SK-N-SH (cell line): Measurements from ENCODE around the gene PAM16. TPM values are rescaled to one million over a fixed set of nuclear protein-coding genes. Genes with fewer than 3 reads are reported as not detected.
A peak's percentile ranks its signal among the peaks of the same experiment; 100 is the strongest.

Source experiments
- CTCF ChIA-PET: fragments of 300-600, 350-600 bp; formaldehyde crosslinking; extraction: SDS; loops from one replicate; lab custom pipeline; 2021; lab: Yijun Ruan, JAX
- POLR2A ChIA-PET: fragments of 350-600 bp; sonication (Branson Sonifier 250); formaldehyde crosslinking; extraction: SDS; loops from one replicate; lab custom pipeline; 2020; ENCODE audit warnings: antibody characterized with exemption, inconsistent platforms; lab: Yijun Ruan, JAX
- DNase-seq: peaks from one replicate; pipeline ENCODE4 v3.0.0; 2012
- H2AFZ ChIP-seq: fragments of 200-600 bp; sonication (generic); 2 replicates; pipeline ENCODE4 v1.8.1; 2016; ENCODE audit warnings: antibody characterized with exemption, mild to moderate bottlenecking, low read depth
- H3F3A ChIP-seq: fragments of 200-600 bp; sonication (generic); replicated peaks from 2 replicates; pipeline ENCODE3; 2016; ENCODE audit warnings: antibody characterized with exemption, mild to moderate bottlenecking; ENCODE audit not compliant: insufficient read depth
- H3K27ac ChIP-seq, 2 experiments: fragments of 200-500 bp in 1 of 2; fragments of 200-600 bp in 1 of 2; sonication (Bioruptor generic) in 1 of 2; sonication (generic), shearing (Covaris generic) in 1 of 2; 2 replicates each; pipeline versions ENCODE4 v1.5.1 to v1.6.1; 2014 to 2016; ENCODE audit warnings: low read depth in 2 of 2, inconsistent platforms in 1 of 2, low read length in 1 of 2, mild to moderate bottlenecking in 1 of 2, mixed read lengths in 1 of 2
- H3K27me3 ChIP-seq: fragments of 200-600 bp; sonication (generic), shearing (Covaris generic); 2 replicates; pipeline ENCODE4 v1.6.1; 2016; ENCODE audit warnings: mixed run types; ENCODE audit not compliant: insufficient read depth
- H3K36me3 ChIP-seq, 2 experiments: fragments of 200-500 bp in 1 of 2; fragments of 200-600 bp in 1 of 2; sonication (Bioruptor generic) in 1 of 2; sonication (generic) in 1 of 2; replicated peaks in 1 of 2; 2 replicates each; pipeline versions ENCODE3 to v1.5.1; 2014 to 2016; ENCODE audit warnings: low read length in 1 of 2, mild to moderate bottlenecking in 1 of 2; ENCODE audit not compliant: insufficient read depth in 2 of 2, control insufficient read depth in 1 of 2
- H3K4me1 ChIP-seq, 2 experiments: fragments of 200-500 bp in 1 of 2; fragments of 200-600 bp in 1 of 2; sonication (Bioruptor generic) in 1 of 2; sonication (generic), shearing (Covaris generic) in 1 of 2; 2 replicates each; pipeline versions ENCODE4 v1.5.1 to v1.6.1; 2014 to 2016; ENCODE audit warnings: low read depth in 1 of 2, low read length in 1 of 2, mixed run types in 1 of 2; ENCODE audit not compliant: insufficient read depth in 2 of 2, control insufficient read depth in 1 of 2
- H3K4me2 ChIP-seq: fragments of 200-600 bp; sonication (generic), shearing (Covaris generic); 2 replicates; pipeline ENCODE4 v1.6.1; 2017; ENCODE audit warnings: mixed run types
- H3K4me3 ChIP-seq, 2 experiments: fragments of 200-500 bp in 1 of 2; fragments of 200-600 bp in 1 of 2; sonication (Bioruptor generic) in 1 of 2; sonication (generic), shearing (Covaris generic) in 1 of 2; 2 replicates each; pipeline versions ENCODE4 v1.5.1 to v1.8.1; 2014 to 2016; ENCODE audit warnings: low read depth in 2 of 2, inconsistent platforms in 1 of 2, low read length in 1 of 2, mild to moderate bottlenecking in 1 of 2, mixed read lengths in 1 of 2, moderate library complexity in 1 of 2
- H3K79me2 ChIP-seq: fragments of 200-600 bp; sonication (generic); 2 replicates; pipeline ENCODE4 v1.8.1; 2017; ENCODE audit warnings: mild to moderate bottlenecking; ENCODE audit not compliant: insufficient read depth
- H3K9ac ChIP-seq: fragments of 200-600 bp; sonication (generic); 2 replicates; pipeline ENCODE4 v1.6.1; 2017; ENCODE audit warnings: mixed run types
- H3K9me2 ChIP-seq: fragments of 200-600 bp; sonication (generic); 2 replicates; pipeline ENCODE4 v1.6.1; 2017; ENCODE audit warnings: mixed run types
- H3K9me3 ChIP-seq: fragments of 200-600 bp; sonication (generic); 2 replicates; pipeline ENCODE4 v1.6.1; 2017; ENCODE audit warnings: mixed run types, mild to moderate bottlenecking, moderate library complexity
- H4K20me1 ChIP-seq: fragments of 200-600 bp; sonication (generic); 2 replicates; pipeline ENCODE4 v1.6.1; 2017; ENCODE audit warnings: mild to moderate bottlenecking, mixed run types; ENCODE audit not compliant: insufficient read depth
- EZH2phosphoT487 ChIP-seq: fragments of 200-600 bp; sonication (generic); IDR thresholded peaks from 2 replicates; pipeline ENCODE4 v1.6.1; 2017; ENCODE audit warnings: low read depth, mixed run types, mild to moderate bottlenecking, antibody characterized with exemption, moderate library complexity, borderline replicate concordance
- GABPA ChIP-seq: IDR thresholded peaks from 2 replicates; pipeline ENCODE4 v1.4.0; 2012; ENCODE audit warnings: low read depth, mild to moderate bottlenecking
- GATA2 ChIP-seq: sonication (generic); formaldehyde crosslinking; IDR thresholded peaks from 2 replicates; pipeline ENCODE4 v1.5.0; 2020; ENCODE audit warnings: mild to moderate bottlenecking, missing genetic modification reagents
- POLR2AphosphoS5 ChIP-seq: IDR thresholded peaks from 2 replicates; pipeline ENCODE4 v1.6.1; 2012; ENCODE audit warnings: low read depth, low read length
- RAD21 ChIP-seq: IDR thresholded peaks from 2 replicates; pipeline ENCODE4 v1.6.1; 2012; ENCODE audit warnings: mild to moderate bottlenecking, low read length
- RCOR1 ChIP-seq: fragments of 150-350 bp; IDR thresholded peaks from 2 replicates; pipeline ENCODE4 v1.6.1; 2017; ENCODE audit warnings: antibody characterized with exemption, low read length
- RFX5 ChIP-seq: IDR thresholded peaks from 2 replicates; pipeline ENCODE4 v1.6.1; 2012; ENCODE audit warnings: mild to moderate bottlenecking, improper control_type of control experiment, low read length
- RXRA ChIP-seq: IDR thresholded peaks from 2 replicates; pipeline ENCODE4 v1.4.0; 2012; ENCODE audit warnings: low read depth, mild to moderate bottlenecking, borderline replicate concordance
- SMC3 ChIP-seq: IDR thresholded peaks from 2 replicates; pipeline ENCODE4 v1.6.1; 2012; ENCODE audit warnings: low read depth, low read length, improper control_type of control experiment
- TCF12 ChIP-seq: IDR thresholded peaks from 2 replicates; pipeline ENCODE4 v1.4.0; 2012
- YY1 ChIP-seq: IDR thresholded peaks from 2 replicates; pipeline ENCODE4 v1.4.0; 2012; ENCODE audit warnings: low read depth, mild to moderate bottlenecking
- WGBS: methylation state at CpG from one replicate; pipeline ENCODE4 v1.1.6; 2017; ENCODE audit warnings: low lambda C conversion rate; 5-methylcytosine and 5-hydroxymethylcytosine counted together
- polyA plus RNA-seq, 3 experiments: library from polyadenylated mRNA; depleted of rRNA; stranded (reverse); fragments of >200 nt; gene quantifications; 2 replicates each; pipeline ENCODE4 v1.2.3, GENCODE V29; 2012
- TF ChIP-seq, protein P1 (sequence below): IDR thresholded peaks from 2 replicates; pipeline ENCODE4 v1.6.1; 2012; ENCODE audit warnings: mild to moderate bottlenecking, low read depth, low read length, moderate library complexity
- TF ChIP-seq, protein P2 (sequence below): IDR thresholded peaks from 2 replicates; pipeline ENCODE4 v1.4.0; 2012; ENCODE audit warnings: low read depth
- TF ChIP-seq, protein P3 (sequence below): IDR thresholded peaks from 2 replicates; pipeline ENCODE4 v1.4.0; 2012; ENCODE audit warnings: low read depth, borderline replicate concordance
- TF ChIP-seq, protein P4 (sequence below): fragments of 150-350 bp; IDR thresholded peaks from 2 replicates; pipeline ENCODE4 v1.6.1; 2017; ENCODE audit warnings: antibody characterized with exemption, low read length, low read depth, borderline replicate concordance

The PAM16 gene
- polyA plus RNA-seq, 1 of the 3 experiments (the other 2 are of a cell fraction), result 96.4 TPM

DNA sequence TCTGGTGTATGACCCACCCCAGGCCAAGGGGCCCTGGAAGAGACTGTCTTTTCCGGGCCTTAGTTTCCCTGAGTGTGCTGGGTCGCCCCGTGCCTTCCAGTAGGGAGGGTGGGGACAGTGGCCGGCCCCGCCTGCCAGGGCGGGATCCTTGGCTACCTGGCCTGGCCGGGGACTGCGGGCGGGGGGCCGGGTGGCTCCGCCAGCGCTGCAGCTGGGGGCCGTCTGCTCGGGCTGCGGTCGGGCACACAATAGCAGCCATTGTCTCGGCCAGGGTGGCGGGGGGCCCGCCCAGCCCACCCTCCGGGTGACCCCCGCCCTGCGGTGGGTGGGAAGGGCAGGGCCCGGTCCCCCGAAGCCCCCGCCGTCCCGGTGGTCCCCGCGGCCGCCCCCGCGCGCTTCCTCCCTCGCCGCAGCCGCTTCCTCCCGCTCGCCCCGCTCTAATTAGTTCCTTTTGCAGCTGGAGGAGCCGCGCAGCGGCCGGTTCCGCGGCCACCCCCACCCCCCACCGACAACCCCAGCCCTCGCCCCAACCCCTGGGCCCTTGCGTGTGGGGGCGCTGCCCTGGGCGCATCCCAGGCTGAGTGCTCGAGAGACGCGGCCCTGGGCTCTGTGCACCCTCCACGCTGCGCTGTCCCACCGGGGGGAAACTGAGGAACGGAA is 23.6 kb downstream of the PAM16 start (continued):
- no peak for TF ChIP-seq YY1
- no peak for TF ChIP-seq GABPA
- TF ChIP-seq, all 33 proteins: peak for 0

DNA sequence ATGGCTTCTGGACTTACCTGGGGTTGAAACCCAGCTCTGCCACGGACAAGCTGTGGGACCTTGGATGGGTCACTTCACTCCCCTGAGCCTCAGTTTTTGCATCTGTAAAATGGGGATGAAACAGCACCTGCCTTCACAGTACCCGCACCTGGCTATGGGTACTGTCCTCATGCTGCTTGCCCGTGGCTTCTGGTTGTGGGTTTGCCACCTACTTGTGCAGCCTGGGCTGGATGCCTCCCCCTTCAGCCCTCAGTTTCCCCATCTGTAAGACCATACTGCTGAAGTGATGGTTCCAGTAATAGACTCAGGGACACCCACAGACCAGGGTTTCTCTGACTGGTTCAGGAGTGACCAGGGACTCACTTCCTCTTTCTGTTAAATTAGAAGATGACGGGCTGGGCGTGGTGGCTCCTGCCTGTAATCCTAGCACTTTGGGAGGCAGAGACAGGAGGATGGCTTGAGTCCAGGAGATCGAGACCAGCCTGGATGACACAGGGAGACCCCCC is 25.8 kb downstream of the PAM16 start:
- 97% methylated on average over 3 of the region's 6 CpGs for WGBS
- H2AFZ ChIP-seq, result no peak overlapping the region
- H3K9me3 ChIP-seq, result no peaks in the 10 kb centered on the region
- H3K79me2 ChIP-seq, result peaks cover 93% of the 10 kb centered on the region
- ChIA-PET CTCF (interaction anchor here (1.3 to 14.9 kb wide), 4 partner anchors 24 to 78 kb away, joined by 3 to 281 read pairs (median 36); no protein-coding TSS in a partner anchor), POLR2A (no interaction called here)
- no peak for DNase-seq
- H3K4me3 ChIP-seq, result no peak overlapping the region
- TF ChIP-seq RCOR1, result no peak
- no peak for TF ChIP-seq RFX5
- no peak for TF ChIP-seq RAD21
- no peak for TF ChIP-seq GATA2 (CRISPR knock-in tag)
- no peak for TF ChIP-seq SMC3
- no peaks in the 10 kb centered on the region for H3K36me3 ChIP-seq
- H4K20me1 ChIP-seq, result peaks cover 75% of the 10 kb centered on the region
- H3K9me2 ChIP-seq, result no peaks in the 10 kb centered on the region
- no peak overlapping the region for H3K9ac ChIP-seq
- H3K27ac ChIP-seq, result no peak overlapping the region
- H3K4me1 ChIP-seq, result peaks cover 15 to 41% of the 10 kb centered on the region in 2 experiments; a peak in 3 of 4 replicates
- H3K27me3 ChIP-seq, result no peaks in the 10 kb centered on the region
- peaks cover 9% of the 10 kb centered on the region for H3F3A ChIP-seq
- no peak overlapping the region for H3K4me2 ChIP-seq

DNA sequence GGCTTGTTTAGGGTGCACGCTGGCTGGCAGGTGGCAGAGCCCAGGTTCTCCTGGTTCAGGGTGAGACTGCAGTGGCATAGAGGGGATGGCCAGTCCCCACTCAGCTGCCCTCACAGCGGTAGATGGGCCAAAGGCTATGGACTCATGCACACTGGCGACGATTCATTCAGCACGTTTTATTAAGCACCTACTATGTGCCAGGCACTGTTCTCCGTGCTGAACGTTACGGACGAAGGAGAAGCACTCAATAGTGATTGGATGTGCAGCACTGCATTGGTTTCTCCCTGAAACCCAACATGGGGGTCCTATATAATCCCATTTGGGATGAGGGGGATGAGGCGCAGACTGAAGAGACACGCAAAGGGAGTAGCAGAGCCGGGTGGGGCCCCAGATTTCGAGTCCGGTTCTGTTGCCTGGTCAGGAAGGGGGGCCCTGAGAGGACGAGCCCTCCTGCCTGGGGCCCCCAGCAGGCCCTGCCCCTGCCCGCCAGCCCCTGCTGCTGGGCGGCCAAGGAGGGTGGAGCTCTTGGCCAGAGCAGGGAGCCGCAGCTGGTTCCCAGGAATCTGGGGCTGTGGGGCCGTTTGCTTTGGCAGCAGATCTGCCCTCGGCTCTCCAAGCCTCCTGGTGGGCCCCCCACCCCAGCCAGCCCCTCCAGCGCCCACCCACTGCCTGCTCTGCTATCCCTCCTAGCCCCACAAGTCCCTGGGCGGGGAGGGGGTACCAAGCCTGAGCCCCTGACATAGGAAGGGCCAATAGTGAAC is 26.4 kb downstream of the PAM16 start:
- POLR2A ChIA-PET, result no interaction called here
- H3K4me2 ChIP-seq, result no peak overlapping the region
- H2AFZ ChIP-seq, result no peak overlapping the region
- H3K9me2 ChIP-seq, result no peaks in the 10 kb centered on the region
- peaks cover 15 to 46% of the 10 kb centered on the region in 2 experiments; a peak in 3 of 4 replicates for H3K4me1 ChIP-seq
- H3K79me2 ChIP-seq, result peaks cover 95% of the 10 kb centered on the region
- TF ChIP-seq POLR2AphosphoS5, result no peak
- TF ChIP-seq, protein P1, sequence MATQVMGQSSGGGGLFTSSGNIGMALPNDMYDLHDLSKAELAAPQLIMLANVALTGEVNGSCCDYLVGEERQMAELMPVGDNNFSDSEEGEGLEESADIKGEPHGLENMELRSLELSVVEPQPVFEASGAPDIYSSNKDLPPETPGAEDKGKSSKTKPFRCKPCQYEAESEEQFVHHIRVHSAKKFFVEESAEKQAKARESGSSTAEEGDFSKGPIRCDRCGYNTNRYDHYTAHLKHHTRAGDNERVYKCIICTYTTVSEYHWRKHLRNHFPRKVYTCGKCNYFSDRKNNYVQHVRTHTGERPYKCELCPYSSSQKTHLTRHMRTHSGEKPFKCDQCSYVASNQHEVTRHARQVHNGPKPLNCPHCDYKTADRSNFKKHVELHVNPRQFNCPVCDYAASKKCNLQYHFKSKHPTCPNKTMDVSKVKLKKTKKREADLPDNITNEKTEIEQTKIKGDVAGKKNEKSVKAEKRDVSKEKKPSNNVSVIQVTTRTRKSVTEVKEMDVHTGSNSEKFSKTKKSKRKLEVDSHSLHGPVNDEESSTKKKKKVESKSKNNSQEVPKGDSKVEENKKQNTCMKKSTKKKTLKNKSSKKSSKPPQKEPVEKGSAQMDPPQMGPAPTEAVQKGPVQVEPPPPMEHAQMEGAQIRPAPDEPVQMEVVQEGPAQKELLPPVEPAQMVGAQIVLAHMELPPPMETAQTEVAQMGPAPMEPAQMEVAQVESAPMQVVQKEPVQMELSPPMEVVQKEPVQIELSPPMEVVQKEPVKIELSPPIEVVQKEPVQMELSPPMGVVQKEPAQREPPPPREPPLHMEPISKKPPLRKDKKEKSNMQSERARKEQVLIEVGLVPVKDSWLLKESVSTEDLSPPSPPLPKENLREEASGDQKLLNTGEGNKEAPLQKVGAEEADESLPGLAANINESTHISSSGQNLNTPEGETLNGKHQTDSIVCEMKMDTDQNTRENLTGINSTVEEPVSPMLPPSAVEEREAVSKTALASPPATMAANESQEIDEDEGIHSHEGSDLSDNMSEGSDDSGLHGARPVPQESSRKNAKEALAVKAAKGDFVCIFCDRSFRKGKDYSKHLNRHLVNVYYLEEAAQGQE, result no peak
- TF ChIP-seq, protein P2, sequence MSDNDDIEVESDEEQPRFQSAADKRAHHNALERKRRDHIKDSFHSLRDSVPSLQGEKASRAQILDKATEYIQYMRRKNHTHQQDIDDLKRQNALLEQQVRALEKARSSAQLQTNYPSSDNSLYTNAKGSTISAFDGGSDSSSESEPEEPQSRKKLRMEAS, result no peak
- no peak for TF ChIP-seq RXRA
- TF ChIP-seq EZH2phosphoT487, result no peak
- TF ChIP-seq, protein P3, sequence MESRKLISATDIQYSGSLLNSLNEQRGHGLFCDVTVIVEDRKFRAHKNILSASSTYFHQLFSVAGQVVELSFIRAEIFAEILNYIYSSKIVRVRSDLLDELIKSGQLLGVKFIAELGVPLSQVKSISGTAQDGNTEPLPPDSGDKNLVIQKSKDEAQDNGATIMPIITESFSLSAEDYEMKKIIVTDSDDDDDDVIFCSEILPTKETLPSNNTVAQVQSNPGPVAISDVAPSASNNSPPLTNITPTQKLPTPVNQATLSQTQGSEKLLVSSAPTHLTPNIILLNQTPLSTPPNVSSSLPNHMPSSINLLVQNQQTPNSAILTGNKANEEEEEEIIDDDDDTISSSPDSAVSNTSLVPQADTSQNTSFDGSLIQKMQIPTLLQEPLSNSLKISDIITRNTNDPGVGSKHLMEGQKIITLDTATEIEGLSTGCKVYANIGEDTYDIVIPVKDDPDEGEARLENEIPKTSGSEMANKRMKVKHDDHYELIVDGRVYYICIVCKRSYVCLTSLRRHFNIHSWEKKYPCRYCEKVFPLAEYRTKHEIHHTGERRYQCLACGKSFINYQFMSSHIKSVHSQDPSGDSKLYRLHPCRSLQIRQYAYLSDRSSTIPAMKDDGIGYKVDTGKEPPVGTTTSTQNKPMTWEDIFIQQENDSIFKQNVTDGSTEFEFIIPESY, result no peak
- TF ChIP-seq, protein P4, sequence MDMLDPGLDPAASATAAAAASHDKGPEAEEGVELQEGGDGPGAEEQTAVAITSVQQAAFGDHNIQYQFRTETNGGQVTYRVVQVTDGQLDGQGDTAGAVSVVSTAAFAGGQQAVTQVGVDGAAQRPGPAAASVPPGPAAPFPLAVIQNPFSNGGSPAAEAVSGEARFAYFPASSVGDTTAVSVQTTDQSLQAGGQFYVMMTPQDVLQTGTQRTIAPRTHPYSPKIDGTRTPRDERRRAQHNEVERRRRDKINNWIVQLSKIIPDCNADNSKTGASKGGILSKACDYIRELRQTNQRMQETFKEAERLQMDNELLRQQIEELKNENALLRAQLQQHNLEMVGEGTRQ, result no peak
- no peak for TF ChIP-seq TCF12
- no peaks in the 10 kb centered on the region for H3K9me3 ChIP-seq
- DNase-seq, result peak; percentile 27
- no peaks in the 10 kb centered on the region for H3K27me3 ChIP-seq
- CTCF ChIA-PET, result interaction anchor here (0.7 to 14.9 kb wide), 6 partner anchors 23 to 341 kb away, joined by 3 to 281 read pairs (median 4); partner anchors contain the start of gene TFAP4
- H3K9ac ChIP-seq, result no peak overlapping the region
- peak overlapping the region in 1 of 2 experiments; percentile 22; a peak in 1 of 4 replicates for H3K27ac ChIP-seq
- WGBS, result 90% methylated on average over 13 of the region's 22 CpGs
- H3F3A ChIP-seq, result peaks cover 5% of the 10 kb centered on the region
- no peak overlapping the region for H3K4me3 ChIP-seq
- peaks cover 77% of the 10 kb centered on the region for H4K20me1 ChIP-seq
- no peaks in the 10 kb centered on the region for H3K36me3 ChIP-seq
